NCI-H128 (cell line): ENCODE results near the gene ARVCF.

Source experiments
- DNase-seq: peaks from one replicate; lab custom pipeline; 2025; ENCODE audit not compliant: unreplicated experiment; lab: John Stamatoyannopoulos, UW

The ARVCF gene

GRCh38 chr22:20017622-20017958, 967 bp upstream of the ARVCF start:
- DNase-seq, result no peak

- no peak for DNase-seq
Measured at GRCh38 chr22:20015971-20016733, 471 bp downstream of the ARVCF start.

GRCh38 chr22:20015187-20015625, 1.4 kb downstream of the ARVCF start:
- DNase-seq, result no peak

- no peak for DNase-seq
Measured at GRCh38 chr22:20014526-20015186, 2.0 kb downstream of the ARVCF start.

GRCh38 chr22:20013382-20013871, 3.2 kb downstream of the ARVCF start:
- DNase-seq, result no peak

GRCh38 chr22:20012741-20013331, 3.8 kb downstream of the ARVCF start:
- DNase-seq, result no peak

GRCh38 chr22:20011993-20012740, 4.5 kb downstream of the ARVCF start:
- DNase-seq, result no peak

- DNase-seq, result no peak
Measured at GRCh38 chr22:20011123-20011992, 5.3 kb downstream of the ARVCF start.

- DNase-seq, result no peak
Measured at GRCh38 chr22:20010307-20011122, 6.1 kb downstream of the ARVCF start.

- no peak for DNase-seq
Measured at GRCh38 chr22:20009582-20010306, 6.9 kb downstream of the ARVCF start.

GRCh38 chr22:20009018-20009491, 7.6 kb downstream of the ARVCF start:
- DNase-seq, result no peak

GRCh38 chr22:20008221-20008995, 8.2 kb downstream of the ARVCF start:
- no peak for DNase-seq

- DNase-seq, result no peak
Measured at GRCh38 chr22:20004464-20004863, 12.2 kb downstream of the ARVCF start.

GRCh38 chr22:20003304-20003703, 13.3 kb downstream of the ARVCF start:
- DNase-seq, result no peak

GRCh38 chr22:20002636-20003035, 14.0 kb downstream of the ARVCF start:
- DNase-seq, result no peak

GRCh38 chr22:20002128-20002527, 14.5 kb downstream of the ARVCF start:
- no peak for DNase-seq

GRCh38 chr22:20001082-20001638, 15.5 kb downstream of the ARVCF start:
- DNase-seq, result no peak
